Measurements from ENCODE around the gene CDK10.
A peak's percentile ranks its signal among the peaks of the same experiment; 100 is the strongest.

CDK10 gene

DNA sequence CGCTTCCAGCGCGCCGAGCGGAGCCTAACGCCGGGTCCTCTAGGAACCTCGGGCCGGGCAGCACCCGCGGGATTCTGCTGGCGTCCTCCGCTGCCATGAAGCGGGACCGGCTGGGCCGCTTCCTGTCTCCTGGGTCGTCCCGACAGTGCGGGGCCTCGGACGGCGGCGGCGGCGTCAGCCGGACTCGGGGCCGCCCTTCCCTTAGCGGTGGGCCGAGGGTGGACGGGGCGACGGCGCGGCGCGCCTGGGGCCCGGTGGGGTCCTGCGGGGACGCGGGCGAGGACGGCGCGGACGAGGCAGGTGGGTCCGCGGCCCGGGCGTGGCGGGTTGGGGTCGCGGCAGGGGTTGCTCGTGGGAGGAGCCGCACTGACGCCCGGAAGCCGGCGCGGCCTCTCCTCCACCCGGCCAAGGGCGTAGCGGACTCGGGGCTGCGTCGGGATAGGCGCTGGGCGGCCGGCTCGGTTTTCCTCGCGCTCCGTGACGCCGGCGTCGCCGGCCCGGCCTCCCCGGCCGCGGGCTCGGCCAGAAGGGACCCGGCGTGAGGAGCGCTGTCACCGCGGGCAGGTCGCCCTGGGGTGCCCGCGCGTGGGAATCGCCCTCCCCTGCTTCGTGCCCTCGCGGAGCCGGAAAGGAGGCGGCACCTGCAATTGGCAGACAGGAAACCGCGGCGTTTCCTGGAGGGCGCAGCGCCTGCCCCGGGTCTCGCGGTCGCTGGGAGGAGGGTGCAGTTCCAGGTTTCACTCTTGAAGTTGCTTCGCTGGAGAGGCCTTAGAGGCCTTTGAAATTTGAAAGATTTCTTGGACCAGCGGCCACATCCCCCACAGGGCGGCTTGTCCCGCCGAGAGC, 35.3 kb downstream of the CDK10 start:
- no peak for TF ChIP-seq POLR2A (IDR thresholded peaks at IDR 0.05; ENCODE audit: low read length)
- no peak for TF ChIP-seq GATA1 (IDR thresholded peaks at IDR 0.05; ENCODE audit: low read depth, low read length)
- peak; percentile 62 to 71 for DNase-seq

DNA sequence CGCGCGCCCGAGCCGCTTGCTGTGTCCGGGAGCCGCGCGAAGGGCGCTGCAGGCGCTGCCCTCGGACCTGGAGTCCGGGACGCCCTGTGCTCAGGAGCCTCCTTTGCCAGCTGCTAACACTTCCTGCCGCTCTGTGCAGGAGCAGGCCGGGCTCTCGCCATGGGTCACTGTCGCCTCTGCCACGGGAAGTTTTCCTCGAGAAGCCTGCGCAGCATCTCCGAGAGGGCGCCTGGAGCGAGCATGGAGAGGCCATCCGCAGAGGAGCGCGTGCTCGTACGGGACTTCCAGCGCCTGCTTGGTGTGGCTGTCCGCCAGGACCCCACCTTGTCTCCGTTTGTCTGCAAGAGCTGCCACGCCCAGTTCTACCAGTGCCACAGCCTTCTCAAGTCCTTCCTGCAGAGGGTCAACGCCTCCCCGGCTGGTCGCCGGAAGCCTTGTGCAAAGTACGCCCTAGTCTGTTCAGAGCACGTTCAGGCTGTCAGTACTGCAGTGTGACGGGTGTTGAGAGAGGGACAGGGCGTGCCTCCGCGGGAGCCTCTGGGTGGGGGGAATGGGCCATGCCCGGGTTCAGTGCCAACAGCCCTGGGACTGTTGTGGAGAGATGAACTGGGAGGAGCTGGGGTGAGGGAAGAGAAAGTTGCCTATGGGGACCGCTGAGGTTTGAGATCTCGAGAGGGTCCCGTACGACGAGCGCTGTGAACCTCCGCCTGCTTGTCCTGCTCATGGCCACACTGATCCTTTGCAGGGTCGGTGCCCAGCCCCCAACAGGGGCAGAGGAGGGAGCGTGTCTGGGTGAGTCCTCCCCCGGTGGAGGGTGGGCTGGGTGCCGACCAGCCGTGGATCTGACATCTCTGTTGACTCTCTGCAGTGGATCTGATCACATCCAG, 36.1 kb downstream of the CDK10 start:
- no peak for TF ChIP-seq GATA1 (IDR thresholded peaks at IDR 0.05; ENCODE audit: low read depth, low read length)
- peak; percentile 60 for TF ChIP-seq POLR2A (IDR thresholded peaks at IDR 0.05; ENCODE audit: low read length)
- peak; percentile 73 to 86 for DNase-seq

DNA sequence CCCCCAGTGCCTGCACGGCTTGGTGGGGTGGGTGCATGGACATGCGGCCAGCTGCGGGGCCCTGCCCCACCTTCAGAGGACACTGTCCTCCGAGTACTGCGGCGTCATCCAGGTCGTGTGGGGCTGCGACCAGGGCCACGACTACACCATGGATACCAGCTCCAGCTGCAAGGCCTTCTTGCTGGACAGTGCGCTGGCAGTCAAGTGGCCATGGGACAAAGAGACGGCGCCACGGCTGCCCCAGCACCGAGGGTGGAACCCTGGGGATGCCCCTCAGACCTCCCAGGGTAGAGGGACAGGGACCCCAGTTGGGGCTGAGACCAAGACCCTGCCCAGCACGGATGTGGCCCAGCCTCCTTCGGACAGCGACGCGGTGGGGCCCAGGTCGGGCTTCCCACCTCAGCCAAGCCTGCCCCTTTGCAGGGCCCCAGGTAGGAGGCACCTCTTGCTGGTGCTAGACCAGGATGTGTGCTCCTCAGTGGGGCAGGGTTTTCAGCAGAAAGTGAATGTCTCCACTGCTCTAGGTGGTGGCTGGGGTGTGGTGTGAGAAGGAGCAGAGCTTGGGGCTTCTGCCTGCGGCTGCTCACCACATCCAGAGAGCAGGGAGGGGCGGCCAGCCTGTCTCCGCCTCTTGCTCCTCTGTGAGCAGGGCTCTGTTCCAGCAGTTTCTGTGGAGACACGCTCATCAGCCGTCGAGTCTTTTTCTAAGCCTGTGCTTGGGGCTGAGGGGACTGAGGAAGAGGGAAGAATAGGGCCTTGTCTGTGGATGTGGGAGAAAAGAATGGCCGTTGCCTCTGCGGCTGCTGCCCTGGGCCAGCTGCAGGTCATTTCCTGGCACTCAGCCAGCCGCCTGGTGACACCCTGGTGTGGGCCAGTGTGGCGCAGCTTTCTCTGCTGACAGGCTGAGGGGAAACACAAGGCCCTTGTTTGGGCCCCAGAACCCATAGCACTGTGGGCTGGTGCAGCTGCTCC, 37.1 kb downstream of the CDK10 start:
- DNase-seq, result no peak
- TF ChIP-seq POLR2A (IDR thresholded peaks at IDR 0.05; ENCODE audit: low read length) (no peak), GATA1 (IDR thresholded peaks at IDR 0.05; ENCODE audit: low read depth, low read length) (no peak)

DNA sequence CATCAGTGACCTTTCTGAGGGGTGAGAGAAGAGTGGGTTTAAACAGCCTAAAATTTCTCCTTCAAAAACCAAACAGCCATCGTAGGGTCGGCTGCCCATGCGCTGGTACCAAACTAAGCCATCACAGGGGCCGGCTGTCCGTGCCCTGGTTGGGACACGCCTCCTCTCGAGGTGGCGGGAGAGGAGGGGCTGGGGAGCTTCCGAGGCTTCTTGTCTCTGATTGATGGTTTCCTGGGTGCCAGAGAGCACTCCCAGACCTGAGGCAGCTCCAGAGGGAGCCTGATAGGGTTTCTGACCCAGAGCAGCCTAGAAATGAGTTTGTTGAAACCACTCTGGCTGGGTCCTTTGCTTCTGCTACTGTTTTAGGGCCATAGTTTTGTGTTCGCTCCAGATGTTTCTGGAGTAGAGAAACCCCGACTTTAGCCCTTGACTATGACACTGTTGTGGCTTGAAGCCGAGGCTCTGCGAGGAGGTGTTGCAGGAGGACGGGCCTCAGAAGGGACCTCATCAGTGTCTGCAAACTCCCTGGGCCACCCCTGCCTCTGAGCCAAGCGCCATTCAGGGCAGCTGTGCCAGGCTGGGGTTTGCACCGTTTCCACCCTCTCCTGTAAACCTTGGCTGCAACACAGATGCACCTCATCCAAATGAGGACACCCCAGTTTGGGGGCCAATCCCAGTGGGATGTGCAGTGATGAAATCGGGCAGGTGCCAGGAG, 41.1 kb downstream of the CDK10 start:
- TF ChIP-seq POLR2A (IDR thresholded peaks at IDR 0.05; ENCODE audit: low read length) (no peak), GATA1 (IDR thresholded peaks at IDR 0.05; ENCODE audit: low read depth, low read length) (no peak)
- no peak for DNase-seq

DNA sequence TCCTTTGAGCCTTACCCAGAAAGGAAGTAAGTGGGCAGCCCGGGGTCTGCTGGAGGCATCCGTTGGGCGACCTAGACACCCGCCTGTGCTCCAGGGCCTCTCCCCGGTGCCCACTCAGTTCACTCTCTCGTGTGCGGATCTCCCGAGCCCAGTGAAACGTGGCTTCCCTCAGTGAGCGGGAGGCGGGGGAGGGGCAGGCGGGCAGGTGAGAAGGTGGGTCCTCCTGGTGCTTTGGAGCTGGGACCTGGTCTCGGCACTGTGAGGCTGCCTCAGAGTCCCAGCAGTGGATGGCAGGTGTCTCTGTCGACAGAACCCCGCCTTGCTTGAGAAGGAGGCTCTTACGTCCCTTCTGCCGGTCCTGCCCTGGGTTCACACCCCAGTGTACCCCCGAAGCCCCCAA, 42.8 kb downstream of the CDK10 start:
- TF ChIP-seq POLR2A (IDR thresholded peaks at IDR 0.05; ENCODE audit: low read length) (no peak), GATA1 (IDR thresholded peaks at IDR 0.05; ENCODE audit: low read depth, low read length) (no peak)
- DNase-seq, result no peak

DNA sequence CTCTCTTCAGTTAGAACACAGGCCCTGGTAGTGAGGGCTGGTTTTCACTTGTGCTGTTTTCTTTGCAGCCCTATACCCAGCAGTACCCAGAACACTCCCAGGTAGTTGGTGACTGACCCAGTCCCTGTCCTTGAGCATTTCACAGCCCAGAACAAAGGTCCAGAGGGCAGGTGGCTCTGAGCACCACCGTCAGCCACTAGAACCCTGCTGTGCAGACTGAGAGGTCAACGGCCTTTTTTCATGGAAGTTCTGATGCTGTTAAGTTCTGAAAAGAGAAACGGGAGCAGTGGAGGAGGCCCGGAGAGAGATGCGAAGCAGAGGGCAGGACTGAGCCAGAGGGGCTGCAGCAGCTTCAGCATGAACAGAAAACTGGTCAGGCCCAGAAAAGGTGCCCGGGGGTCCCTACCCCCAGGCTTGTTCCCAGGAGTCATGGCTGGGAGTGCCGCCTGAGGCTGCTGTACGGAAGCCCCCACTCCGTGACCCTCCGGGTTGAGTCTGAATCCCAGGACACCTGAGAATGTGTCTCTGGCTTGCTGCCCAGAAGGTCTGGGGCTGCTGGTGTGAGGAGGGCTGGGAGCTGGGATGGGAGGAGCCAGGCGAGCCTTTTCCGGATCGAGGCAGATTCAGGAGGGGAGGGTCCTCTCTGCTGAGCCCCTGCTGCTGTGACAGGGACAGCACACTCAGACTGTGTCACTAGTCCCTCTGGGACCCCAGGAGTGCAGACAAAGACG, 43.5 kb downstream of the CDK10 start:
- TF ChIP-seq POLR2A (IDR thresholded peaks at IDR 0.05; ENCODE audit: low read length), result no peak
- TF ChIP-seq GATA1 (IDR thresholded peaks at IDR 0.05; ENCODE audit: low read depth, low read length), result no peak
- no peak for DNase-seq

DNA sequence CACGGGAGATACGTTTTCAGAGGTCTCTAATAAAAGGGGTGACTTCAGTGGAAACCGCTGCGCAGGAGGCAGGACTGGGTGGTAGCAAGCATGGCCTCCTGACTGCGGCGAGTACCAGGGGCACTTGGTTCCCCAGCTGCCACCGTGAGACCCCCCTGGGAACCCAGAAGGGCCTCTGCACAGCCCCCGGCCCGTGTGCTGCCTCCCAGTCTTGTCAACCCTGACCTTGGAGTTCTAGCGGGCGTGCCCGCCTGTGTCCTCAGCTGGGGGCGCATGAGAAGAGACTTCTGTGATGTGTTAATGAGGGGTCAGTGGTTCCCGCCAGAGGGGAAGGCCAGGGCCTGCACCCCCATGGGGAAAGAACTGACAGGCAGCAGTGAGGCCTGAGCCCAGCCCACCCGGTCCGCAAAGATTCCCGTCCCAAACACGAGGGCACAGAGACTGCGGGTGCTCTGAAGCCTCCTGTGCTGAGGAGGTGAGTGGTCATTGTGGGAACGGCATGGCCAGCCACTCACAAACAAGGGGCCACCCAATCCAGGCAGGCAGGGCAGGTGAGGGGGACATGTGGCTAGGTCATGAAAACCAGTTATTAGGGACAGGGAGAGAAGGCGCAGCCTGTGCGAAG, 44.2 kb downstream of the CDK10 start:
- no peak for DNase-seq
- TF ChIP-seq POLR2A (IDR thresholded peaks at IDR 0.05; ENCODE audit: low read length) (no peak), GATA1 (IDR thresholded peaks at IDR 0.05; ENCODE audit: low read depth, low read length) (no peak)

DNA sequence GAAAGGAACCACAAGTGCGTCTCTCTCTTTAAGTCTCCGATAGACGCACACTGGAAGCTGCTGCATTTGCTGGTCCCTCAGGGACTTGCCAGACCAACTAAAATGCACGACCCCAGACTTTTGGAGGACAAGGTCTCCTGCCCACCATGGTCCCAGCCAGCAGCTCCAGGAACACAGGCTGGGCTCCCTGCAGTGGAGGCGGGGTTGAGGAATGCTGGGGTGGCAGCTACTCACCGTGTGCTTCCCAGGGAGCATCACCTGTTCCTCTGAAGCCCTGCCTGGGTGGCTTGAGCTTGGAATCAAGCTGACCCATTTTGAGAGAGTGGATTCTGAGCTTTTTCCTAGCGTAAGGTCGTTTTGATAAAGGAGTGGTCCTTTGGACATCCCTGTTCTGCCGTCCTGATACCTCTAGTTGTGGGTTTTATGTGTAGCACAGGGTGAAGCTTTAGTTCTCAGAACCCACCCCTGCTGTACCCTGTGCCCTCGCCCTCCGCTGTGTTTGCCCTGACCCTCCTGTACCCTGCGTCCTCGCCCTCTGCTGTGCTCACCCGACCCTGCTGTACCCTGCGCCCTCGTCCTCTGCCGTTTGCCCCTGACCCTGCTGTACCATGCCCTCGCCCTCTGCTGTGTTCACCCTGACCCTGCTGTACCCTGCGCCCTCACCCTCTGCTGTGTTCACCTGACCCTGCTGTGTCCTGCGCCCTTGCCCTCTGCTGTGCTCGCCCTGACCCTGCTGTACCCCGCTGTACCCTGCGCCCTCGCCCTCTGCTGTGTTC, 45.8 kb downstream of the CDK10 start:
- DNase-seq, result no peak
- TF ChIP-seq GATA1 (IDR thresholded peaks at IDR 0.05; ENCODE audit: low read depth, low read length) (no peak), POLR2A (IDR thresholded peaks at IDR 0.05; ENCODE audit: low read length) (no peak)

DNA sequence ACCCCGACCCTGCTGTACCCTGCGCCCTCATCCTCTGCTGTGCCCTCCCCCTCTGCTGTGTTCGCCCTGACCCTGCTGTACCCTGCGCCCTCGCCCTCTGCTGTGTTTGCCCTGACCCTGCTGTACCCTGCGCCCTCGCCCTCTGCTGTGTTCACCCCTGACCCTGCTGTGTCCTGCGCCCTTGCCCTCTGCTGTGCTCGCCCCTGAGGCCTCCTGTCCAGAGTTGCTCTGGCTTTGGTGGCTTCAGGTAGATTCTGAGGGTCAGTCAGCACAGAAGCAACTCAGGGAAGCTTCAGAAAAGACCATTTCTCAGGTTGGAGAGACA, 46.4 kb downstream of the CDK10 start:
- TF ChIP-seq POLR2A (IDR thresholded peaks at IDR 0.05; ENCODE audit: low read length) (no peak), GATA1 (IDR thresholded peaks at IDR 0.05; ENCODE audit: low read depth, low read length) (no peak)

DNA sequence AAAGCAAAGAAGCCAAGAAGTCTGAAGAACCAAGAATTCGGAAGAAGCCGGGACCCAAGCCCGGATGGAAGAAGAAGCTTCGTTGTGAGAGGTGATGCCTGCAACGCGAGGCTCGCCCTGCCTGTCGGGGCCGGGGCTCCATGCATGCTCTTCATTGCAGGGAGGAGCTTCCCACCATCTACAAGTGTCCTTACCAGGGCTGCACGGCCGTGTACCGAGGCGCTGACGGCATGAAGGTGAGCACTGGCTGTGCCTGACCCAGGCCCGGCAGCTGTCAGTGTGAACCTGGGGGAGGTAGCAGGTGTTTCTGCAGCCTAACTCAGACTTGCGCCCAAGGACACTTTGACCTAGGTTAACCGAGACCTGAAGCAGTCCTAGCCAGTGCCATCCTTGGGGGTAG, 46.8 kb downstream of the CDK10 start:
- DNase-seq, result no peak
- TF ChIP-seq POLR2A (IDR thresholded peaks at IDR 0.05; ENCODE audit: low read length) (no peak), GATA1 (IDR thresholded peaks at IDR 0.05; ENCODE audit: low read depth, low read length) (no peak)

More for the DNA sequence above, 46.4 kb downstream of the CDK10 start:
- DNase-seq, result no peak

DNA sequence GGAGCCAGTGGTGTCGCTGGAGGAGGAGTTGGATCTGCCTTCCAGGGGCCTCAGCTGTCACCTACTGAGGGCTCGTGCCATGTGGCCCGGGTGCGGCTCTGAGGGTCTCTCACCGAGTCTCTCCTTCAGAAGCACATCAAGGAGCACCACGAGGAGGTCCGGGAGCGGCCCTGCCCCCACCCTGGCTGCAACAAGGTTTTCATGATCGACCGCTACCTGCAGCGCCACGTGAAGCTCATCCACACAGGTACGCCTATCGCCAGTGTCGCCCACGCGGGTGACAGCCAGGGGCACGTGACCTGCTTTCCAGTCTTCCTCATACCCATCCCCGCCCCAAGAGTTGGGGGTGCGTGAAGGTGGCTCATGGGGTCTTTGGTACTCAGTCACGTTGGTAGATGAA, 47.3 kb downstream of the CDK10 start:
- TF ChIP-seq POLR2A (IDR thresholded peaks at IDR 0.05; ENCODE audit: low read length), result no peak
- TF ChIP-seq GATA1 (IDR thresholded peaks at IDR 0.05; ENCODE audit: low read depth, low read length), result no peak
- no peak for DNase-seq

Measured in erythroblast (primary cell).